HL-60 (cell line): ENCODE data around the gene C19orf12.

Experiments
- DNase-seq, 2 experiments: peaks; one replicate each; pipeline ENCODE4 v3.0.0-alpha.2; 2010 to 2020; ENCODE audit warnings: low read depth in 1 of 2, low spot score in 1 of 2
- H3K27ac ChIP-seq: fragments of 250-450 bp; sonication (Bioruptor Pico); replicated peaks from 2 replicates; pipeline ENCODE4 v1.5.1; 2020; ENCODE audit warnings: mild to moderate bottlenecking, moderate library complexity
- H3K27me3 ChIP-seq: fragments of 250-450 bp; sonication (Bioruptor Pico); 2 replicates; pipeline ENCODE4 v1.5.1; 2021; ENCODE audit warnings: mild to moderate bottlenecking, moderate library complexity; ENCODE audit not compliant: insufficient read depth, poor library complexity, severe bottlenecking
- H3K4me3 ChIP-seq: replicated peaks from 2 replicates; pipeline ENCODE4 v1.5.1; 2011; ENCODE audit warnings: mild to moderate bottlenecking, control low read depth, low read length; ENCODE audit not compliant: insufficient read depth
- GABPA ChIP-seq: IDR thresholded peaks from 2 replicates; pipeline ENCODE4 v1.6.1; 2012; ENCODE audit warnings: low read depth
- POLR2AphosphoS5 ChIP-seq: IDR thresholded peaks from 2 replicates; pipeline ENCODE4 v1.6.1; 2012; ENCODE audit warnings: low read depth
- SPI1 ChIP-seq: IDR thresholded peaks from 2 replicates; pipeline ENCODE4 v1.6.1; 2012; ENCODE audit warnings: low read depth, mild to moderate bottlenecking, borderline replicate concordance
- TF ChIP-seq, protein P1 (sequence below): IDR thresholded peaks from 2 replicates; pipeline ENCODE4 v1.6.1; 2012; ENCODE audit warnings: low read depth; ENCODE audit not compliant: insufficient replicate concordance
- TF ChIP-seq, protein P2 (sequence below): IDR thresholded peaks from one replicate; pipeline ENCODE4 v1.5.1; 2011; ENCODE audit warnings: low read length, control low read depth, inconsistent platforms; ENCODE audit not compliant: insufficient read depth

Gene C19orf12

DNA sequence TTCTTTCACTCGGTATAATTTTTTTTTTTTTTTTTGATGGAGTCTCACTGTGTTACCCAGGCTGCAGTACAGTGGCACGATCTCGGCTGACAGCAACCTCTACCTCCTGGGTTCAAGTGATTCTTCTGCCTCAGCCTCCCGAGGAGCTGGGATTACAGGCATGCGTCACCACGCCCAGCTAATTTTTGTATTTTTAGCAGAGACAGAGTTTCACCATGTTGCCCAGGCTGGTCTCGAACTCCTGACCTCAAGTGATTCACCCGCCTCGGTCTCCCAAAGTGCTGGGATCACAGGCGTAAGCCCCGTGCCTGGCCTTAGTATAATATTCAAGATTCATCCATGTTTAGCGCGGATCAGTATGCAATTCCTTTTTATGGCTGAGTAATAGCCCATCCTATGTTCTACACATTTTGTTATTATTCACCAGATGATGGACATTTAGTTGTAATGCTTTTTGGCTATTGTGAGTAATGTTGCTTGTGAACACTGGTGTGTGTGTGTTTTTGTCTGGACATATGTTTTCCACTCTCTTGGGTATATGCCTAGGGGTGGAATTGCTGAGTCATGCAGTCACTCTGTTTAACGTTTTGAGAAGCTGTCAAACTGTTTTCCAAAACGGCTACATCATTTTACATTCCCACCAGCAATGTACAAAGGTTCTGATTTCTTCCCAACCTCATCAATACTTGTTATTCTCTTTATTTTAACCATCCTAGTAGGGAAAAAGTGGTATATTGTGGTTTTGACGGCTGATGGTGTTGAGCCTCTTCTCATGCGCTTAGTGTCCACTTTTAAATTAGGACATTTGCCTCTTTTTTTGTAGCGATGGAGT, 26.9 kb downstream of the C19orf12 start:
- Histone ChIP-seq H3K27ac (no peak overlapping the region), H3K27me3 (no peaks in the 10 kb centered on the region), H3K4me3 (no peak overlapping the region)
- TF ChIP-seq POLR2AphosphoS5 (no peak), SPI1 (no peak), GABPA (no peak)
- TF ChIP-seq, protein P1, sequence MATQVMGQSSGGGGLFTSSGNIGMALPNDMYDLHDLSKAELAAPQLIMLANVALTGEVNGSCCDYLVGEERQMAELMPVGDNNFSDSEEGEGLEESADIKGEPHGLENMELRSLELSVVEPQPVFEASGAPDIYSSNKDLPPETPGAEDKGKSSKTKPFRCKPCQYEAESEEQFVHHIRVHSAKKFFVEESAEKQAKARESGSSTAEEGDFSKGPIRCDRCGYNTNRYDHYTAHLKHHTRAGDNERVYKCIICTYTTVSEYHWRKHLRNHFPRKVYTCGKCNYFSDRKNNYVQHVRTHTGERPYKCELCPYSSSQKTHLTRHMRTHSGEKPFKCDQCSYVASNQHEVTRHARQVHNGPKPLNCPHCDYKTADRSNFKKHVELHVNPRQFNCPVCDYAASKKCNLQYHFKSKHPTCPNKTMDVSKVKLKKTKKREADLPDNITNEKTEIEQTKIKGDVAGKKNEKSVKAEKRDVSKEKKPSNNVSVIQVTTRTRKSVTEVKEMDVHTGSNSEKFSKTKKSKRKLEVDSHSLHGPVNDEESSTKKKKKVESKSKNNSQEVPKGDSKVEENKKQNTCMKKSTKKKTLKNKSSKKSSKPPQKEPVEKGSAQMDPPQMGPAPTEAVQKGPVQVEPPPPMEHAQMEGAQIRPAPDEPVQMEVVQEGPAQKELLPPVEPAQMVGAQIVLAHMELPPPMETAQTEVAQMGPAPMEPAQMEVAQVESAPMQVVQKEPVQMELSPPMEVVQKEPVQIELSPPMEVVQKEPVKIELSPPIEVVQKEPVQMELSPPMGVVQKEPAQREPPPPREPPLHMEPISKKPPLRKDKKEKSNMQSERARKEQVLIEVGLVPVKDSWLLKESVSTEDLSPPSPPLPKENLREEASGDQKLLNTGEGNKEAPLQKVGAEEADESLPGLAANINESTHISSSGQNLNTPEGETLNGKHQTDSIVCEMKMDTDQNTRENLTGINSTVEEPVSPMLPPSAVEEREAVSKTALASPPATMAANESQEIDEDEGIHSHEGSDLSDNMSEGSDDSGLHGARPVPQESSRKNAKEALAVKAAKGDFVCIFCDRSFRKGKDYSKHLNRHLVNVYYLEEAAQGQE, result no peak
- TF ChIP-seq, protein P2, sequence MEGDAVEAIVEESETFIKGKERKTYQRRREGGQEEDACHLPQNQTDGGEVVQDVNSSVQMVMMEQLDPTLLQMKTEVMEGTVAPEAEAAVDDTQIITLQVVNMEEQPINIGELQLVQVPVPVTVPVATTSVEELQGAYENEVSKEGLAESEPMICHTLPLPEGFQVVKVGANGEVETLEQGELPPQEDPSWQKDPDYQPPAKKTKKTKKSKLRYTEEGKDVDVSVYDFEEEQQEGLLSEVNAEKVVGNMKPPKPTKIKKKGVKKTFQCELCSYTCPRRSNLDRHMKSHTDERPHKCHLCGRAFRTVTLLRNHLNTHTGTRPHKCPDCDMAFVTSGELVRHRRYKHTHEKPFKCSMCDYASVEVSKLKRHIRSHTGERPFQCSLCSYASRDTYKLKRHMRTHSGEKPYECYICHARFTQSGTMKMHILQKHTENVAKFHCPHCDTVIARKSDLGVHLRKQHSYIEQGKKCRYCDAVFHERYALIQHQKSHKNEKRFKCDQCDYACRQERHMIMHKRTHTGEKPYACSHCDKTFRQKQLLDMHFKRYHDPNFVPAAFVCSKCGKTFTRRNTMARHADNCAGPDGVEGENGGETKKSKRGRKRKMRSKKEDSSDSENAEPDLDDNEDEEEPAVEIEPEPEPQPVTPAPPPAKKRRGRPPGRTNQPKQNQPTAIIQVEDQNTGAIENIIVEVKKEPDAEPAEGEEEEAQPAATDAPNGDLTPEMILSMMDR, result no peak
- no peak for DNase-seq

DNA sequence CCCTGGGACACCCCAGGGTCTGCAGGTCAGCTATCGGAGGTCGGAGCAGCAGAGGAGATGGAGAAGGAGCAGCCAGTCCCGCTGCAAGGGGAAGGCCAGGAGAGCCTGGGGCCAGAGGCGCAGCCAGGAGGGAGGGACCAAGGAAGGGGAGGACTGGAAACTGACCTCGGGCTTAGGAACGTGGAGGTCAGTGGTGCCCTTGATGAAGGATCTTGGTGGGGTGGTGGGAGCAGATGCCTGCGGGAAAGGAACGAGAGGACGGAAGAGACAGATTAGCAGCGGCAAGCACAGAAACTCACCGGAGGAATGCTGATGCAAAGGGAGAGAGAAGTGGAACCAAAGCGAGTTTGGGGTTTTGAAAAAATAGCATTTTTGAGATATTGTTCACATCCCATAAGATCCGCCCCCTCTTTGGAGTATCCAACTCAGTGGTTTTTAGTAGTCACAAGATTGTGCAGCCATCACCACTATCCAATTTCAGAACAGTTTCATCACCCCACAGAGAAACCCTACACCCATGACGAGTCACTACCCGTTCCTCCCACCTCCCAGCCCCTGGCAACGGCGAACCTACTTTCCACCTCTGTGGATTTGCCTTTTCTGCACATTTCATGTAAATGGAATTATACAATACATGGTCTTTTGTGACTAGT, 27.7 kb downstream of the C19orf12 start:
- Histone ChIP-seq H3K4me3 (no peak overlapping the region), H3K27ac (no peak overlapping the region), H3K27me3 (no peaks in the 10 kb centered on the region)
- peak in 1 of 2 experiments; percentile 13 for DNase-seq
- TF ChIP-seq, protein P2, result no peak
- TF ChIP-seq GABPA (no peak), POLR2AphosphoS5 (no peak), SPI1 (no peak)
- TF ChIP-seq, protein P1, result no peak

DNA sequence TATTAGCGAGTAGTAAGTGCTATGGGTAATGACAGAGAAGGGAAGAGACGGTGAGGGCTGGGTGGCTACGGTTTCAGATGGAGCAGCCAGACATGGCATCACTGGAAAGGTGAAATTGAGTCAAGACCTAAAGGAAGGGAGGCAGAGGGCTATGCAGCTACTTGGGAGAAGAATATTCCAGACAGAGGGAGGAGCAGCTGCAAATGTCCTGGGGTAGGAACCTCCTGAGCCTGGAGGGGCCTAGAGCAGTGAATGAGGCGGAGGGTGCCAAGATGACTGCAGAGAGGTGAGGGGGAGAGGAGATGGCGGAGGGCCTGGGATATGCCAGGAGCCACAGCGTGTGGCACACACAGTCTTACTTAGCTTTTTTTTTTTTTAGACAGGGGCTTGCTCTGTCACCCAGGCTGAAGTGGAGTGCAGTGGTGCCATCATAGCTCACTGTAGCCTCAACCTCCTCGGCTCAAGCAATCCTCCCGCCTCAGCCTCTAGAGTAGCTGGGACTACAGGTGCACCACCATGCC, 28.7 kb downstream of the C19orf12 start:
- no peak for DNase-seq
- TF ChIP-seq GABPA (no peak), SPI1 (no peak), POLR2AphosphoS5 (no peak)
- TF ChIP-seq, protein P1, result no peak
- TF ChIP-seq, protein P2, result no peak
- H3K27ac ChIP-seq, result no peak overlapping the region
- no peaks in the 10 kb centered on the region for H3K27me3 ChIP-seq
- no peak overlapping the region for H3K4me3 ChIP-seq
